Activated B cell treated with CpG ODN at 0.5 μM for 24 hours (primary cell): ENCODE results near the gene PI4KB. TPM values are rescaled to one million over a fixed set of nuclear protein-coding genes. Genes with fewer than 3 reads are reported as not detected.
A peak's percentile ranks its signal among the peaks of the same experiment; 100 is the strongest.

Experiments
- ATAC-seq: fragments of 200-7000 bp; cut with Tn5 transposase; one replicate; pipeline ENCODE4 v1.10.0; 2021; ENCODE audit warnings: low read depth, mild to moderate bottlenecking, moderate library complexity
- CTCF ChIA-PET: fragments of 350-600 bp; sonication (Branson Sonifier 250); formaldehyde crosslinking; loops from one replicate; lab custom pipeline; 2021; ENCODE audit warnings: antibody characterized with exemption; lab: Charles Lee
- POLR2A ChIA-PET: fragments of 350-600 bp; sonication (Branson Sonifier 250); formaldehyde crosslinking; loops from one replicate; lab custom pipeline; 2021; ENCODE audit warnings: antibody characterized with exemption; lab: Charles Lee
- DNase-seq: peaks from one replicate; pipeline ENCODE4 v3.0.0; 2022
- H3K27ac Mint-ChIP-seq: one replicate; pipeline ENCODE4 v1.8.0; 2020; ENCODE audit warnings: mixed read lengths
- H3K27me3 Mint-ChIP-seq: one replicate; pipeline ENCODE4 v1.8.0; 2021; ENCODE audit warnings: mixed read lengths
- H3K36me3 Mint-ChIP-seq: one replicate; pipeline ENCODE4 v1.8.0; 2021; ENCODE audit warnings: low read depth, mixed read lengths
- H3K4me1 Mint-ChIP-seq: one replicate; pipeline ENCODE4 v1.8.0; 2021; ENCODE audit warnings: mixed read lengths
- H3K4me3 Mint-ChIP-seq: one replicate; pipeline ENCODE4 v1.8.0; 2020; ENCODE audit warnings: mild to moderate bottlenecking, mixed read lengths
- H3K9me3 Mint-ChIP-seq: one replicate; pipeline ENCODE4 v1.8.0; 2020; ENCODE audit warnings: mixed read lengths
- CTCF ChIP-seq: fragments of 200-600 bp; IDR thresholded peaks from one replicate; pipeline ENCODE4 v1.8.0; 2022; ENCODE audit warnings: antibody characterized with exemption, mild to moderate bottlenecking
- intact Hi-C: fragments of 100-400 bp; cut with micrococcal nuclease; formaldehyde crosslinking; loops from one replicate; pipeline ENCODE4 v1.15.1; 2024
- total RNA-seq: library from RNA; stranded (reverse); gene quantifications from 2 replicates; pipeline ENCODE4 v1.2.3, GENCODE V29; 2022

PI4KB gene
- total RNA-seq, 1 donor from 2014 or later, result 113 TPM

GRCh38 chr1:151327903-151328674, 873 bp upstream of the PI4KB start:
- ATAC-seq (peak; percentile 5), DNase-seq (no peak)
- no peak for TF ChIP-seq CTCF
- Mint-ChIP-seq H3K4me3 (peak overlapping the region; percentile 97), H3K27me3 (no peaks in the 10 kb centered on the region), H3K36me3 (peaks cover 41% of the 10 kb centered on the region), H3K9me3 (no peaks in the 10 kb centered on the region), H3K4me1 (peaks cover 37% of the 10 kb centered on the region), H3K27ac (peak overlapping the region; percentile 99)
- POLR2A ChIA-PET, result interaction anchor here (0.6 to 3.6 kb wide), 26 partner anchors 10 to 1441 kb away, joined by 3 to 94 read pairs (median 4); partner anchors contain the start of genes CGN, GABPB2, PIP5K1A and POGZ
- CTCF ChIA-PET, result interaction anchor here (1.5 to 4.7 kb wide), 4 partner anchors 10 to 71 kb away, joined by 7 to 24 read pairs (median 12); partner anchors contain the start of gene PSMB4
- intact Hi-C loops, result loop anchor here (1.0 kb wide), 6 partner anchors 13 to 462 kb away; partner anchors contain the start of genes PIP5K1A, PSMB4, RFX5 and TDRKH

GRCh38 chr1:151326619-151327222, 495 bp downstream of the PI4KB start:
- DNase-seq (no peak), ATAC-seq (peak; percentile 55)
- Mint-ChIP-seq H3K4me3 (peak overlapping the region; percentile 97), H3K27me3 (no peaks in the 10 kb centered on the region), H3K4me1 (peaks cover 47% of the 10 kb centered on the region), H3K36me3 (peaks cover 53% of the 10 kb centered on the region), H3K9me3 (no peaks in the 10 kb centered on the region), H3K27ac (peak overlapping the region; percentile 91)
- TF ChIP-seq CTCF, result no peak
- ChIA-PET CTCF (interaction anchor here (0.7 to 4.7 kb wide), 11 partner anchors 10 to 227 kb away, joined by 3 to 24 read pairs (median 5); partner anchors contain the start of gene PSMB4), POLR2A (interaction anchor here (0.5 to 3.6 kb wide), 31 partner anchors 10 to 1933 kb away, joined by 3 to 94 read pairs (median 4); partner anchors contain the start of genes CGN, GABPB2, POGZ and PSMB4)
- intact Hi-C loops, result loop anchor here (1.0 kb wide), 6 partner anchors 15 to 464 kb away; partner anchors contain the start of genes PIP5K1A, PSMB4, RFX5 and TDRKH

GRCh38 chr1:151325646-151326429, 1.4 kb downstream of the PI4KB start:
- DNase-seq (no peak), ATAC-seq (no peak)
- H3K36me3 Mint-ChIP-seq, result peaks cover 56% of the 10 kb centered on the region
- no peaks in the 10 kb centered on the region for H3K27me3 Mint-ChIP-seq
- peak overlapping the region; percentile 91 for H3K27ac Mint-ChIP-seq
- peak overlapping the region; percentile 97 for H3K4me3 Mint-ChIP-seq
- H3K9me3 Mint-ChIP-seq, result no peaks in the 10 kb centered on the region
- TF ChIP-seq CTCF, result no peak
- ChIA-PET CTCF (interaction anchor here (0.7 to 4.7 kb wide), 6 partner anchors 9 to 226 kb away, joined by 3 to 24 read pairs (median 4); no protein-coding TSS in a partner anchor), POLR2A (interaction anchor here (0.5 to 3.6 kb wide), 7 partner anchors 13 to 83 kb away, joined by 3 to 94 read pairs (median 11); partner anchors contain the start of genes PSMB4 and PSMD4)
- peaks cover 50% of the 10 kb centered on the region for H3K4me1 Mint-ChIP-seq
- intact Hi-C loops, result no loop called here

GRCh38 chr1:151325231-151325630, 2.0 kb downstream of the PI4KB start:
- intact Hi-C loops, result no loop called here
- Mint-ChIP-seq H3K9me3 (no peaks in the 10 kb centered on the region), H3K4me3 (peak overlapping the region; percentile 2), H3K4me1 (peaks cover 54% of the 10 kb centered on the region), H3K27ac (peak overlapping the region; percentile 91), H3K36me3 (peaks cover 62% of the 10 kb centered on the region), H3K27me3 (no peaks in the 10 kb centered on the region)
- CTCF ChIA-PET, result interaction anchor here (4.7 kb wide), 1 partner anchor 24 kb away, joined by 24 read pairs; no protein-coding TSS in a partner anchor
- POLR2A ChIA-PET, result interaction anchor here (0.5 to 3.6 kb wide), 4 partner anchors 9 to 509 kb away, joined by 3 to 59 read pairs (median 6); partner anchors contain the start of gene PSMB4
- DNase-seq (no peak), ATAC-seq (no peak)
- no peak for TF ChIP-seq CTCF
